BJ (cell line): ENCODE data around the gene IFIT5. TPM values are rescaled to one million over a fixed set of nuclear protein-coding genes. Genes with fewer than 3 reads are reported as not detected.
"Not testable (repeated sequence)": the region's sequence is repeated elsewhere in the genome, so short reads cannot be mapped to it uniquely, and the experiment has no call there.

Experiments used
- CTCF ChIA-PET: fragments of 350-600 bp; formaldehyde crosslinking; extraction: SDS; loops from one replicate; lab custom pipeline; 2021; ENCODE audit warnings: antibody characterized with exemption, inconsistent platforms; lab: Yijun Ruan, JAX
- POLR2A ChIA-PET: fragments of 300-600 bp; sonication (Branson Sonifier 250); formaldehyde crosslinking; extraction: SDS; loops from one replicate; lab custom pipeline; 2021; ENCODE audit warnings: antibody characterized with exemption; lab: Charles Lee
- DNase-seq: peaks from one replicate; pipeline ENCODE4 v3.0.0-alpha.2; 2011; ENCODE audit warnings: low read depth
- H3K27me3 ChIP-seq: 2 replicates; pipeline ENCODE4 v1.6.0; 2011; ENCODE audit warnings: low read length; ENCODE audit not compliant: control insufficient read depth, insufficient read depth
- H3K36me3 ChIP-seq: 2 replicates; pipeline ENCODE4 v1.5.1; 2011; ENCODE audit warnings: low read length; ENCODE audit not compliant: control insufficient read depth, insufficient read depth
- H3K4me3 ChIP-seq: 2 replicates; pipeline ENCODE4 v1.5.1; 2011; ENCODE audit warnings: low read depth, mild to moderate bottlenecking, control low read depth, low read length
- polyA plus RNA-seq: library from polyadenylated mRNA; depleted of rRNA; stranded (reverse); fragments of >200 nt; gene quantifications from 2 replicates; pipeline ENCODE4 v1.2.3, GENCODE V29; 2011
- TF ChIP-seq, protein P1 (sequence below): IDR thresholded peaks from 2 replicates; pipeline ENCODE4 v1.5.1; 2011; ENCODE audit warnings: low read depth, mild to moderate bottlenecking, control low read depth, inconsistent platforms, low read length, moderate library complexity; ENCODE audit not compliant: insufficient read depth

Gene IFIT5
- polyA plus RNA-seq, 1 experiment = 6.5 TPM

DNA sequence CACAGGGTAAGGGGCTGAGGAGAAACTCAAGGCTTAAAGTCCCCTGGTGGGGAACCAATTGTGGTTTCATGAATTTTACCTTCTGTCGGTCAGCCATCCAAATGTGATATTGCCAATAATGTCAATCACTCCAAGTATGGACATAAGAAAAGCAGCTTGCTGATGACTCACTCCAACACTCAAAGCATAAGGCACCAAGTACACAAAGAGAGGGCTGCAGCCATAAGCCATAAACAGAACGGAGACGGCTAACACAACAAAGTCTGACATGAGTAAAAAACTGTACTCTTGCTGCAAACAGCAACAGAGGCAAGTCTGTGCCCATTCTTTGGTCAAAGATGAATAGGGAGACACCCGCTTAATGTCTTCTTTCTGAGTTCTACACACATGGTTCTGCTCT is 24.2 kb downstream of the IFIT5 start:
- no peaks in the 10 kb centered on the region for H3K27me3 ChIP-seq
- no peak for DNase-seq
- ChIA-PET CTCF (no interaction called here), POLR2A (no interaction called here)
- no peak overlapping the region for H3K4me3 ChIP-seq
- no peaks in the 10 kb centered on the region for H3K36me3 ChIP-seq
- TF ChIP-seq, protein P1, sequence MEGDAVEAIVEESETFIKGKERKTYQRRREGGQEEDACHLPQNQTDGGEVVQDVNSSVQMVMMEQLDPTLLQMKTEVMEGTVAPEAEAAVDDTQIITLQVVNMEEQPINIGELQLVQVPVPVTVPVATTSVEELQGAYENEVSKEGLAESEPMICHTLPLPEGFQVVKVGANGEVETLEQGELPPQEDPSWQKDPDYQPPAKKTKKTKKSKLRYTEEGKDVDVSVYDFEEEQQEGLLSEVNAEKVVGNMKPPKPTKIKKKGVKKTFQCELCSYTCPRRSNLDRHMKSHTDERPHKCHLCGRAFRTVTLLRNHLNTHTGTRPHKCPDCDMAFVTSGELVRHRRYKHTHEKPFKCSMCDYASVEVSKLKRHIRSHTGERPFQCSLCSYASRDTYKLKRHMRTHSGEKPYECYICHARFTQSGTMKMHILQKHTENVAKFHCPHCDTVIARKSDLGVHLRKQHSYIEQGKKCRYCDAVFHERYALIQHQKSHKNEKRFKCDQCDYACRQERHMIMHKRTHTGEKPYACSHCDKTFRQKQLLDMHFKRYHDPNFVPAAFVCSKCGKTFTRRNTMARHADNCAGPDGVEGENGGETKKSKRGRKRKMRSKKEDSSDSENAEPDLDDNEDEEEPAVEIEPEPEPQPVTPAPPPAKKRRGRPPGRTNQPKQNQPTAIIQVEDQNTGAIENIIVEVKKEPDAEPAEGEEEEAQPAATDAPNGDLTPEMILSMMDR = no peak

DNA sequence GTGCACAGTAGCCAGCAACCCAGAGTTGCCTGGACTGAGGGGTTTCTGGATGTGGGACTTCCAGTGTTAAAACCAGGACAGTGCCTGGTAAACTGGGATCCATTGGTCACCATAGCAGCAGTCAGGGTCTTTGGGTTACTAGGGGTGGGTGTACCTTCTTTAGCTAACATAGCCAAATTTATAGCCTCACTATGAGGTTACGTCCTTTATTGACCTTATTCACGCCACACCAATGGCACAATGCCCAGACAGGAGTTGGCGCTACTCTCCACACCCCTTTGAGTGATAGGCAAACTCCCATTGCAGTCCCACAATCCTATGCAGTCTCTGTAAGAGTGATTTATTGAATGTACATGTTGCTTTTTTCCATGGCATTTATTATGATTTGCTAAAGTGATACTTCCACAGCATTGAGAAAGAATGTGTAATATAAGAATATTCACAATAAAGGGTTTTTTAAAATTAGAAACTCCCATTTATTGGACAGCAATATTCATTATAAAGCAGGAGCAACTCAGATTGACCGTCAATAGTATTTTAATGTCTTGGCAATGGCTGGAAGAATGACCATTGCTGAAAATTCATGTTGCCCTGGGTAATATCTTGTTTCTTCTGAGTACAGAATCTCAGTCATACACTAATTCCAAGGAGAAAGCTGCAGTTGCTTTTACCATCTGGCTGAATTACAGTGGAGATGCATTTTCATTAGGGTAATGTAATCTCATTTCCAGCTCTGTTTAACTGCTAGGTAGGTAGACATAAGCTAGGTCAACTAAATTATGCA is 26.1 kb downstream of the IFIT5 start:
- Histone ChIP-seq H3K36me3 (no peaks in the 10 kb centered on the region), H3K27me3 (no peaks in the 10 kb centered on the region), H3K4me3 (no peak overlapping the region)
- ChIA-PET POLR2A (no interaction called here), CTCF (interaction anchor here (0.6 to 1.2 kb wide), 2 partner anchors 27 to 1976 kb away, joined by 3 to 4 read pairs; no protein-coding TSS in a partner anchor)
- no peak for DNase-seq
- TF ChIP-seq, protein P1 = no peak

DNA sequence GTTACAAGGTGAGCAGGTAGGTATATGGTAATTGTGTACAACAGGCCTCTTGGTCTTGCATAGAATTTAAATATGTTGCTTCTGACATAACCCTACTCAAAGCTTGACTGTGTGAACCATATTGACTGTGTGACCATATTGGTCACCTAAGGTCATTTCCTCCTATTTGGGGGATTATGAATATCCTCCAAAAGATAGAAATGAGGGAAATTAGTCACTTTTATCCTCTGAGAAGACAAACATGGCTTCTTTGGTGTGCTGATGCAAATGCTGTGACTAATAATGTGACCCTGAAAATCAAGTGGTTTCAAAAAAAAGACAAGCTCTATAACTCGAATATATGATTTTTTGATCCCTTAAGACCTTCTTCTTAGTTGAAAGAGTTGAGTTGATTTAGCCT is 27.9 kb downstream of the IFIT5 start:
- H3K27me3 ChIP-seq = no peaks in the 10 kb centered on the region
- CTCF ChIA-PET = no interaction called here
- TF ChIP-seq, protein P1 = no peak
- no peaks in the 10 kb centered on the region for H3K36me3 ChIP-seq
- POLR2A ChIA-PET = no interaction called here
- no peak for DNase-seq
- no peak overlapping the region for H3K4me3 ChIP-seq

DNA sequence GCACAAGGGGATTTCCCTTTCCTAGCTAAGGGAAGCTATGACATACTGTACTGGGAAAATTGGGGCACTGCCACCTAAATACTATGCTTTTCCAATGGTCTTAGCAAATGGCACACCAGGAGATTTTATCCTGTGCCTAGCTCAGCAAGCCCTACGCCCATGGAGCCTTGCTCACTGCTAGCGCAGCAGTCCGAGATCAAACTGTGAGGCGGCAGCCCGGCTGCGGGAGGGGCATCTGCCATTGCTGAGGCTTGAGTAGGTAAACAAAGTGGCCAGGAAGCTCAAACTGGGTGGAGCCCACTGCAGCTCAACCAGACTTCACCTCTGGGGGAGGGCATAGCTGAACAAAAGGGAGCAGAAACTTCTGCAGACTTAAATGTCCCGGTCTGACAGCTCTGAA is 30.5 kb downstream of the IFIT5 start:
- H3K36me3 ChIP-seq, DNase-seq, CTCF ChIA-PET, POLR2A ChIA-PET, H3K4me3 ChIP-seq, H3K27me3 ChIP-seq: not testable (repeated sequence)

DNA sequence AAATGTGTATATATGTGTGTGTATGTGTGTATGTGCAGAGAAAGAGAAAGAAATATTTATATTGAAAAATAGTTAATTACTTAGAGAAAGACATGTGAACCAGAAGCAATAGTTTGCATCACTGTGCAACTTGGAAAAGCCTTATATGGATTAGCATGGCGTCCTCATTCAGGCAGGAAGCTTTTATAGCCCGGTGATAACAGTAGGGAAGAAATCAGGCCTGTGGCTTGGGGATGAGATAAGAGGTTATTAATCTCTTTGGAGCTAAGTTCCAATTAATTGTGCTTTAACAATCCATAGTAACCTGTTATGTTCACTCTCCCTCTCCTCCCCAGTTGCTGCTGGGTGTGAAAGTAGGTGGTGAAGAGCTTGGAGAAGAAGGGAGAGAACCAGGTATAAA is 36.5 kb downstream of the IFIT5 start:
- CTCF ChIA-PET = interaction anchor here (1.2 kb wide), 1 partner anchor 27 kb away, joined by 3 read pairs; no protein-coding TSS in a partner anchor
- H3K4me3 ChIP-seq = no peak overlapping the region
- POLR2A ChIA-PET = no interaction called here
- no peaks in the 10 kb centered on the region for H3K27me3 ChIP-seq
- DNase-seq = no peak
- TF ChIP-seq, protein P1 = no peak
- no peaks in the 10 kb centered on the region for H3K36me3 ChIP-seq
